K562 (cell line): ENCODE results near the gene CXorf65. TPM values are rescaled to one million over a fixed set of nuclear protein-coding genes. Genes with fewer than 3 reads are reported as not detected.

Experiments
- E2F3 ChIP-seq: fragments of 250-450 bp; sonication (Bioruptor Pico); IDR thresholded peaks from 2 replicates; pipeline ENCODE4 v1.4.0; 2020; ENCODE audit warnings: mild to moderate bottlenecking
- PCBP2 ChIP-seq: fragments of 200-400 bp; formaldehyde crosslinking; IDR thresholded peaks from 2 replicates; pipeline ENCODE4 v1.6.1; 2018; ENCODE audit warnings: low read length, low read depth, mild to moderate bottlenecking, moderate library complexity; ENCODE audit not compliant: poor library complexity, severe bottlenecking
- PHB ChIP-seq: fragments of 250-450 bp; sonication (Bioruptor Pico); IDR thresholded peaks from 2 replicates; pipeline ENCODE4 v1.5.0; 2021
- PTRF ChIP-seq: fragments of 450-650 bp; IDR thresholded peaks from 2 replicates; pipeline ENCODE4 v1.6.1; 2016; ENCODE audit warnings: mild to moderate bottlenecking, missing genetic modification characterization, missing compliant biosample characterization
- SNRNP70 ChIP-seq: fragments of 200-400 bp; formaldehyde crosslinking; optimal IDR thresholded peaks from 2 replicates; pipeline ENCODE3; 2017; ENCODE audit warnings: low read depth, low read length
- polyA plus RNA-seq, 8 experiments: library from polyadenylated mRNA; depleted of rRNA in 4 of 8; stranded (reverse) in 5 of 8; unstranded in 3 of 8; fragments of >200 nt; fragmentation: Nextera tagmentation in 2 of 8; fragmentation: Illumina TruSeq in 1 of 8; extraction: Ambion mirVana in 2 of 8; extraction: Trizol in 1 of 8; gene quantifications; 2 replicates each; pipeline versions ENCODE4 v1.2.1 to v1.2.3, GENCODE V29; 2011 to 2014; ENCODE audit warnings: inconsistent platforms in 1 of 8, missing spikeins in 1 of 8
- total RNA-seq, 7 experiments: library from RNA; depleted of rRNA in 6 of 7; stranded (reverse); fragments of >200 nt in 6 of 7; fragmentation: Illumina TruSeq in 2 of 7; extraction: Trizol in 2 of 7; gene quantifications; 2 replicates each; pipeline versions ENCODE4 v1.2.1 to v1.2.3, GENCODE V29; 2011 to 2021; ENCODE audit warnings: low replicate concordance in 1 of 7
- TF ChIP-seq, protein P1 (sequence below): sonication (generic); formaldehyde crosslinking; IDR thresholded peaks from 2 replicates; pipeline ENCODE4 v1.4.0; 2020; ENCODE audit warnings: mild to moderate bottlenecking, missing genetic modification reagents
- TF ChIP-seq, protein P2 (sequence below): fragments of 200-800 bp; sonication (Bioruptor generic); IDR thresholded peaks from 2 replicates; pipeline ENCODE4 v1.6.1; 2017; ENCODE audit warnings: missing genetic modification characterization, missing compliant biosample characterization
- TF ChIP-seq, protein P3 (sequence below): fragments of 250-450 bp; sonication (Bioruptor Pico); IDR thresholded peaks from 2 replicates; pipeline ENCODE4 v1.8.0; 2021; ENCODE audit warnings: moderate library complexity, mild to moderate bottlenecking, inconsistent platforms
- TF ChIP-seq, protein P4 (sequence below): fragments of 200-600 bp; sonication (generic); IDR thresholded peaks from one replicate; pipeline ENCODE4 v1.6.1; 2012; ENCODE audit warnings: mild to moderate bottlenecking, low read depth, low read length, inconsistent platforms

The CXorf65 gene
- total and polyA plus RNA-seq, 9 of the 15 experiments (the other 6 are each of a cell fraction or from before 2014, with no cell fraction given): 1.4 to 8.4 (median 2.9) TPM

DNA sequence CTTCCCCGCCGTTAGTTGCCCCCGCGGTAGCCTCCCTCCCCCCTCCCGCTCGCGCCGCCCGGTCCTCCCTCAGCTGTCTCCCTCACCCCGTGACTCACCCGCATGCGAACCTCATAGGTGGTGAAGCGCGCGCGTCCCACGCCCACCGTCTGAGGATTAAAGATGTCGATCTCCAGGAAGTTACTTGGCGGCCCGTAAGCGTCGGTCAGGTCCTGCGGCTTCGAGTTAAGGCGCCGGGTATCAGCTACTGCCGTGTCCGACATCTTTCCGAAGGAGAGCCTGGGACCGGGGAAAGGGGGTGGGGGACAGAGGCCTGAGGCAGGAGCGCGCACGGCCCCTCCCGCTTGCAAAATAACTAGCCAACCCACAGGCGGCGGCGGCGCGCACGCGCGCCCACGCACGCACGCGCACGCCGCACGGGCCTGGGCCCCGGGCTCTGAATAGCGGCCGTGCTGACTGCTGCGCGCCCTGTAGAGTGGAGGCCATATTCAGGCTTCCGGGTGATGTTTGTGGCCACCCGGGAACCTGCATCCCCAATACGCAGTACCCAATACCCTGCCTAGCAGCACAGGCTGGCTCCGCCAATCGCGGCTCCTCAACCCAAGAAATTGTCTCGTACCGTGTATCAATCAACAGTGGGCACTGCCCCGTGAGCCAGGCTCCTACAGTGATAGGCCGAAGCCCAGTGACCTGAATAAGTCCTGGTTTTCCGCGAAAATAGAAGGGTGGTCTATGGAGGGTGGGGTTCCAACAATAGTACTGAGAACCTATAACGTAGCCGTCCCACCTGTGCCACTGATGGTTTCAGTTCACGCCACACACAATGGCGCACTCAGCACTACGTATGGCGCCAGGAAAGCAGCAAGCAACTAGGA is 38.3 kb downstream of the CXorf65 start, which contains the start of gene SNX12 (continued):
- TF ChIP-seq, protein P1, sequence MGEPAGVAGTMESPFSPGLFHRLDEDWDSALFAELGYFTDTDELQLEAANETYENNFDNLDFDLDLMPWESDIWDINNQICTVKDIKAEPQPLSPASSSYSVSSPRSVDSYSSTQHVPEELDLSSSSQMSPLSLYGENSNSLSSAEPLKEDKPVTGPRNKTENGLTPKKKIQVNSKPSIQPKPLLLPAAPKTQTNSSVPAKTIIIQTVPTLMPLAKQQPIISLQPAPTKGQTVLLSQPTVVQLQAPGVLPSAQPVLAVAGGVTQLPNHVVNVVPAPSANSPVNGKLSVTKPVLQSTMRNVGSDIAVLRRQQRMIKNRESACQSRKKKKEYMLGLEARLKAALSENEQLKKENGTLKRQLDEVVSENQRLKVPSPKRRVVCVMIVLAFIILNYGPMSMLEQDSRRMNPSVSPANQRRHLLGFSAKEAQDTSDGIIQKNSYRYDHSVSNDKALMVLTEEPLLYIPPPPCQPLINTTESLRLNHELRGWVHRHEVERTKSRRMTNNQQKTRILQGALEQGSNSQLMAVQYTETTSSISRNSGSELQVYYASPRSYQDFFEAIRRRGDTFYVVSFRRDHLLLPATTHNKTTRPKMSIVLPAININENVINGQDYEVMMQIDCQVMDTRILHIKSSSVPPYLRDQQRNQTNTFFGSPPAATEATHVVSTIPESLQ (CRISPR knock-in tag): no peak
- TF ChIP-seq PTRF: no peak
- TF ChIP-seq, protein P2, sequence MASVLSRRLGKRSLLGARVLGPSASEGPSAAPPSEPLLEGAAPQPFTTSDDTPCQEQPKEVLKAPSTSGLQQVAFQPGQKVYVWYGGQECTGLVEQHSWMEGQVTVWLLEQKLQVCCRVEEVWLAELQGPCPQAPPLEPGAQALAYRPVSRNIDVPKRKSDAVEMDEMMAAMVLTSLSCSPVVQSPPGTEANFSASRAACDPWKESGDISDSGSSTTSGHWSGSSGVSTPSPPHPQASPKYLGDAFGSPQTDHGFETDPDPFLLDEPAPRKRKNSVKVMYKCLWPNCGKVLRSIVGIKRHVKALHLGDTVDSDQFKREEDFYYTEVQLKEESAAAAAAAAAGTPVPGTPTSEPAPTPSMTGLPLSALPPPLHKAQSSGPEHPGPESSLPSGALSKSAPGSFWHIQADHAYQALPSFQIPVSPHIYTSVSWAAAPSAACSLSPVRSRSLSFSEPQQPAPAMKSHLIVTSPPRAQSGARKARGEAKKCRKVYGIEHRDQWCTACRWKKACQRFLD (CRISPR knock-in tag): peak; percentile 91
- TF ChIP-seq, protein P3, sequence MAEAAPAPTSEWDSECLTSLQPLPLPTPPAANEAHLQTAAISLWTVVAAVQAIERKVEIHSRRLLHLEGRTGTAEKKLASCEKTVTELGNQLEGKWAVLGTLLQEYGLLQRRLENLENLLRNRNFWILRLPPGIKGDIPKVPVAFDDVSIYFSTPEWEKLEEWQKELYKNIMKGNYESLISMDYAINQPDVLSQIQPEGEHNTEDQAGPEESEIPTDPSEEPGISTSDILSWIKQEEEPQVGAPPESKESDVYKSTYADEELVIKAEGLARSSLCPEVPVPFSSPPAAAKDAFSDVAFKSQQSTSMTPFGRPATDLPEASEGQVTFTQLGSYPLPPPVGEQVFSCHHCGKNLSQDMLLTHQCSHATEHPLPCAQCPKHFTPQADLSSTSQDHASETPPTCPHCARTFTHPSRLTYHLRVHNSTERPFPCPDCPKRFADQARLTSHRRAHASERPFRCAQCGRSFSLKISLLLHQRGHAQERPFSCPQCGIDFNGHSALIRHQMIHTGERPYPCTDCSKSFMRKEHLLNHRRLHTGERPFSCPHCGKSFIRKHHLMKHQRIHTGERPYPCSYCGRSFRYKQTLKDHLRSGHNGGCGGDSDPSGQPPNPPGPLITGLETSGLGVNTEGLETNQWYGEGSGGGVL (CRISPR knock-in tag): no peak
- TF ChIP-seq, protein P4, sequence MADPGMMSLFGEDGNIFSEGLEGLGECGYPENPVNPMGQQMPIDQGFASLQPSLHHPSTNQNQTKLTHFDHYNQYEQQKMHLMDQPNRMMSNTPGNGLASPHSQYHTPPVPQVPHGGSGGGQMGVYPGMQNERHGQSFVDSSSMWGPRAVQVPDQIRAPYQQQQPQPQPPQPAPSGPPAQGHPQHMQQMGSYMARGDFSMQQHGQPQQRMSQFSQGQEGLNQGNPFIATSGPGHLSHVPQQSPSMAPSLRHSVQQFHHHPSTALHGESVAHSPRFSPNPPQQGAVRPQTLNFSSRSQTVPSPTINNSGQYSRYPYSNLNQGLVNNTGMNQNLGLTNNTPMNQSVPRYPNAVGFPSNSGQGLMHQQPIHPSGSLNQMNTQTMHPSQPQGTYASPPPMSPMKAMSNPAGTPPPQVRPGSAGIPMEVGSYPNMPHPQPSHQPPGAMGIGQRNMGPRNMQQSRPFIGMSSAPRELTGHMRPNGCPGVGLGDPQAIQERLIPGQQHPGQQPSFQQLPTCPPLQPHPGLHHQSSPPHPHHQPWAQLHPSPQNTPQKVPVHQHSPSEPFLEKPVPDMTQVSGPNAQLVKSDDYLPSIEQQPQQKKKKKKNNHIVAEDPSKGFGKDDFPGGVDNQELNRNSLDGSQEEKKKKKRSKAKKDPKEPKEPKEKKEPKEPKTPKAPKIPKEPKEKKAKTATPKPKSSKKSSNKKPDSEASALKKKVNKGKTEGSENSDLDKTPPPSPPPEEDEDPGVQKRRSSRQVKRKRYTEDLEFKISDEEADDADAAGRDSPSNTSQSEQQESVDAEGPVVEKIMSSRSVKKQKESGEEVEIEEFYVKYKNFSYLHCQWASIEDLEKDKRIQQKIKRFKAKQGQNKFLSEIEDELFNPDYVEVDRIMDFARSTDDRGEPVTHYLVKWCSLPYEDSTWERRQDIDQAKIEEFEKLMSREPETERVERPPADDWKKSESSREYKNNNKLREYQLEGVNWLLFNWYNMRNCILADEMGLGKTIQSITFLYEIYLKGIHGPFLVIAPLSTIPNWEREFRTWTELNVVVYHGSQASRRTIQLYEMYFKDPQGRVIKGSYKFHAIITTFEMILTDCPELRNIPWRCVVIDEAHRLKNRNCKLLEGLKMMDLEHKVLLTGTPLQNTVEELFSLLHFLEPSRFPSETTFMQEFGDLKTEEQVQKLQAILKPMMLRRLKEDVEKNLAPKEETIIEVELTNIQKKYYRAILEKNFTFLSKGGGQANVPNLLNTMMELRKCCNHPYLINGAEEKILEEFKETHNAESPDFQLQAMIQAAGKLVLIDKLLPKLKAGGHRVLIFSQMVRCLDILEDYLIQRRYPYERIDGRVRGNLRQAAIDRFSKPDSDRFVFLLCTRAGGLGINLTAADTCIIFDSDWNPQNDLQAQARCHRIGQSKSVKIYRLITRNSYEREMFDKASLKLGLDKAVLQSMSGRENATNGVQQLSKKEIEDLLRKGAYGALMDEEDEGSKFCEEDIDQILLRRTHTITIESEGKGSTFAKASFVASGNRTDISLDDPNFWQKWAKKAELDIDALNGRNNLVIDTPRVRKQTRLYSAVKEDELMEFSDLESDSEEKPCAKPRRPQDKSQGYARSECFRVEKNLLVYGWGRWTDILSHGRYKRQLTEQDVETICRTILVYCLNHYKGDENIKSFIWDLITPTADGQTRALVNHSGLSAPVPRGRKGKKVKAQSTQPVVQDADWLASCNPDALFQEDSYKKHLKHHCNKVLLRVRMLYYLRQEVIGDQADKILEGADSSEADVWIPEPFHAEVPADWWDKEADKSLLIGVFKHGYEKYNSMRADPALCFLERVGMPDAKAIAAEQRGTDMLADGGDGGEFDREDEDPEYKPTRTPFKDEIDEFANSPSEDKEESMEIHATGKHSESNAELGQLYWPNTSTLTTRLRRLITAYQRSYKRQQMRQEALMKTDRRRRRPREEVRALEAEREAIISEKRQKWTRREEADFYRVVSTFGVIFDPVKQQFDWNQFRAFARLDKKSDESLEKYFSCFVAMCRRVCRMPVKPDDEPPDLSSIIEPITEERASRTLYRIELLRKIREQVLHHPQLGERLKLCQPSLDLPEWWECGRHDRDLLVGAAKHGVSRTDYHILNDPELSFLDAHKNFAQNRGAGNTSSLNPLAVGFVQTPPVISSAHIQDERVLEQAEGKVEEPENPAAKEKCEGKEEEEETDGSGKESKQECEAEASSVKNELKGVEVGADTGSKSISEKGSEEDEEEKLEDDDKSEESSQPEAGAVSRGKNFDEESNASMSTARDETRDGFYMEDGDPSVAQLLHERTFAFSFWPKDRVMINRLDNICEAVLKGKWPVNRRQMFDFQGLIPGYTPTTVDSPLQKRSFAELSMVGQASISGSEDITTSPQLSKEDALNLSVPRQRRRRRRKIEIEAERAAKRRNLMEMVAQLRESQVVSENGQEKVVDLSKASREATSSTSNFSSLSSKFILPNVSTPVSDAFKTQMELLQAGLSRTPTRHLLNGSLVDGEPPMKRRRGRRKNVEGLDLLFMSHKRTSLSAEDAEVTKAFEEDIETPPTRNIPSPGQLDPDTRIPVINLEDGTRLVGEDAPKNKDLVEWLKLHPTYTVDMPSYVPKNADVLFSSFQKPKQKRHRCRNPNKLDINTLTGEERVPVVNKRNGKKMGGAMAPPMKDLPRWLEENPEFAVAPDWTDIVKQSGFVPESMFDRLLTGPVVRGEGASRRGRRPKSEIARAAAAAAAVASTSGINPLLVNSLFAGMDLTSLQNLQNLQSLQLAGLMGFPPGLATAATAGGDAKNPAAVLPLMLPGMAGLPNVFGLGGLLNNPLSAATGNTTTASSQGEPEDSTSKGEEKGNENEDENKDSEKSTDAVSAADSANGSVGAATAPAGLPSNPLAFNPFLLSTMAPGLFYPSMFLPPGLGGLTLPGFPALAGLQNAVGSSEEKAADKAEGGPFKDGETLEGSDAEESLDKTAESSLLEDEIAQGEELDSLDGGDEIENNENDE: no peak
- TF ChIP-seq SNRNP70: no peak
- TF ChIP-seq E2F3: no peak
- TF ChIP-seq PCBP2: no peak
- no peak for TF ChIP-seq PHB
